Thyroid gland (tissue), 4 donors: ENCODE measurements around the gene DHX58.

Experiments
- CTCF ChIP-seq, 6 experiments: fragments of 200-600 bp in 3 of 6; fragments of 450-650 bp in 3 of 6; sonication (generic) in 3 of 6; IDR thresholded peaks; one replicate each; pipeline ENCODE4 v1.5.1; 2016 to 2019; ENCODE audit warnings: antibody characterized with exemption in 6 of 6, mild to moderate bottlenecking in 2 of 6, inconsistent platforms in 1 of 6, moderate library complexity in 1 of 6
- POLR2A ChIP-seq, 2 donors: fragments of 450-650 bp; IDR thresholded peaks; one replicate each; pipeline ENCODE4 v1.6.1; 2017; ENCODE audit warnings: antibody characterized with exemption in 2 of 2, mild to moderate bottlenecking in 2 of 2, moderate library complexity in 1 of 2

GRCh38 chr17:42061646-42062487, 50.6 kb downstream of the DHX58 start:
- TF ChIP-seq CTCF (IDR thresholded peaks at IDR 0.05) (no peak), POLR2A (IDR thresholded peaks at IDR 0.05) (no peak)
